HFF-Myc (cell line): ENCODE measurements around the gene EIF2AK2.

Source experiments
- DNase-seq: peaks from one replicate; pipeline ENCODE4 v3.0.0-alpha.2; 2011; ENCODE audit warnings: low read depth; ENCODE audit errors: extremely low read depth
- H3K4me3 ChIP-seq: replicated peaks from 2 replicates; pipeline ENCODE4 v1.5.1; 2011; ENCODE audit warnings: low read depth, mild to moderate bottlenecking, control low read depth, low read length
- CTCF ChIP-seq: IDR thresholded peaks from 2 replicates; pipeline ENCODE4 v1.5.1; 2012; ENCODE audit warnings: mild to moderate bottlenecking, low read depth, low read length, control low read depth; ENCODE audit errors: missing control alignments

EIF2AK2 gene

GRCh38 chr2:37149626-37150322, 7.0 kb downstream of the EIF2AK2 start:
- DNase-seq, result no peak
- no peak overlapping the region for H3K4me3 ChIP-seq
- TF ChIP-seq CTCF, result no peak

DNA sequence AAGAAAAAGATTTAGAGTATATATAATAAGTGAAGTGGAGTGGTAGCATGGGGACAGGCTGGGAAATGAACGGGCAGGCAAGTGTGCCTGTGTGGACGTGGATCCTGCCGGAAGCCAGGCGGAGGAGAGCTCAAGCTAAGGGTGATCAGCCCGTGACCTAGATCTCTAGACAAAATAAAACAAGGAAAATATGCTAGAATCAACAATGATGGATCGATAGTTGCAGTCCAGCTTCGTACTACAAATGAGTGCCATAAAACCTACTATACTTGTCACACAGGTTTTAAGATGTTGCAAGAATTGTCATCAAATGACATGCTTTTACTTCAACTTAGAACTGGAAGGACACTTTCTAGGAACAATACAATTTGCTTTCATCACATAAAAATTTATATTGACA, 8.5 kb downstream of the EIF2AK2 start:
- TF ChIP-seq CTCF, result no peak
- H3K4me3 ChIP-seq, result no peak overlapping the region
- DNase-seq, result no peak

DNA sequence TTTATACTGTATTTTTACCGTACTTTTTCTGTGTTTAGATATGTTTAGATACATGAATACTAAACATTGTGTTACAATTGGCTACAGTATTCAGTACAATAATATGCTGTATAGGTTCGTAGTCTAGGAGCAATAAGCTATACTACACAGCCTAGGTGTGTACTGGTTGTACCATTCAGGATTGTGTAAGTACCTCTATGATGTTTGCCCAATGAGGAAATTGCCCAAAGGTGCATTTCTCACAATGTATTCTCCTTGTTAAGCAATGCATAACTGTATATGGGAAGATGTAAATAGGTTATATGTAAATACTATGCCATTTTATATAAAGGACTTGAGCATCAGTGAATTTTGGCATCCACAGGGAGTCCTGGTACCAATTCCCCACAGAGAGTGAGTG, 10.7 kb downstream of the EIF2AK2 start:
- no peak for DNase-seq
- H3K4me3 ChIP-seq, result no peak overlapping the region
- no peak for TF ChIP-seq CTCF

DNA sequence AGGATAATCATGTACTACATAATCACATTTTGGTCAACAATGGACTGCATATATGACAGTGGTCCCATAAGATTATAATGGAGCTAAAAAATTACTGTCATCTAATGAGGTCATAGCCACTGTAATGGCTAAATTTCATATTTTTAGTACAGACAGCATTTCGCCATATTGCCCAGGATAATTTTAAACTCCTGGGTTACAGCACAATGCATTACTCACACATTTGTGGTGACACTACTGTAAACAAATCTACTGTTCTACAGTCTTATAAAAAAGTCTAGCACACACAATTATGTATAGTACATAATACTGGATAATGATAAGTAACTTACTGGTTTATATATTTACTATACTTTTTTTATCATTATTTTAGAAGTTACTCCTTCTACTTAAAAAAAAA, 12.8 kb downstream of the EIF2AK2 start:
- no peak for TF ChIP-seq CTCF
- no peak for DNase-seq

GRCh38 chr2:37142546-37142945, 14.2 kb downstream of the EIF2AK2 start:
- no peak for DNase-seq
- no peak for TF ChIP-seq CTCF

More for the DNA sequence above, 12.8 kb downstream of the EIF2AK2 start:
- H3K4me3 ChIP-seq, result no peak overlapping the region

DNA sequence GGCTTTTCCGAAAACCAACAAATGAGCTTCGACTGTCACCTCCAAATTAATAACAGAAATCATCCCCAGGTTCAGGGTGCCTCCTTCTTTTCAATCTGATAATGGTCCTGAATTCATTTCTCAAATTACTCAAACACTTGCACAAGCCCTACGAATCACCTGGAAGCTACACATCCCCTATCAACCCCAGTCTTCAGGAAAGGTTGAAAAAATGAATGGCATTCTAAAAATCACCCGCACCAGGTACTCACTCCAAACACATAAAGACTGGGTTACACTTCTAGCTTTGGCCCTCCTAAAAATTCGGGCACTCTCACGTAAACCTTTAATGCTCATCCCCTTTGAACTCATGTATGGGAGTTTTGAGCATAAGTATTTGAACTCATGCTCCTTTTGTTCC, 23.9 kb downstream of the EIF2AK2 start:
- no peak for TF ChIP-seq CTCF
- H3K4me3 ChIP-seq, result no peak overlapping the region
- no peak for DNase-seq

More at GRCh38 chr2:37142546-37142945, 14.2 kb downstream of the EIF2AK2 start:
- no peak overlapping the region for H3K4me3 ChIP-seq

GRCh38 chr2:37125416-37125815, 31.4 kb downstream of the EIF2AK2 start:
- no peak for DNase-seq
- no peak overlapping the region for H3K4me3 ChIP-seq
- no peak for TF ChIP-seq CTCF
